NCI-H2107 treated with DMSO at 0.1 percent for 48 hours (cell line): Measurements from ENCODE around the gene KRTAP21-3.

ENCODE experiments used
- DNase-seq: peaks from one replicate; lab custom pipeline; 2025; ENCODE audit not compliant: unreplicated experiment; lab: John Stamatoyannopoulos, UW

KRTAP21-3 gene

GRCh38 chr21:30668776-30669175 lies 49.8 kb downstream of the KRTAP21-3 start:
- no peak for DNase-seq
